Aorta (tissue), 5 donors: ENCODE results near the gene PCDH9. TPM values are rescaled to one million over a fixed set of nuclear protein-coding genes. Genes with fewer than 3 reads are reported as not detected.

Experiments
- ATAC-seq: fragments of 200-7000 bp; cut with Tn5 transposase; one replicate; pipeline ENCODE4 v1.9.1; 2022; ENCODE audit warnings: moderate library complexity; ENCODE audit not compliant: low FRiP score
- DNase-seq, 2 donors: peaks; one replicate each; pipeline ENCODE4 v3.0.0-alpha.2; 2020
- H3K27ac ChIP-seq, 2 donors: one replicate each; pipeline ENCODE4 v1.5.1; 2013; ENCODE audit warnings: low read length in 2 of 2, mild to moderate bottlenecking in 2 of 2, moderate library complexity in 2 of 2, control low read depth in 1 of 2, inconsistent platforms in 1 of 2, low read depth in 1 of 2
- H3K27me3 ChIP-seq, 2 donors: one replicate each; pipeline ENCODE4 v1.6.1; 2013; ENCODE audit warnings: control low read depth in 1 of 2, low read length in 1 of 2, mild to moderate bottlenecking in 1 of 2, moderate library complexity in 1 of 2; ENCODE audit not compliant: insufficient read depth in 2 of 2, control insufficient read depth in 1 of 2
- H3K36me3 ChIP-seq, 2 donors: one replicate each; pipeline ENCODE4 v1.6.1; 2013; ENCODE audit warnings: control low read depth in 1 of 2, low read length in 1 of 2, mild to moderate bottlenecking in 1 of 2; ENCODE audit not compliant: insufficient read depth in 2 of 2, control insufficient read depth in 1 of 2
- H3K4me1 ChIP-seq, 2 donors: one replicate each; pipeline ENCODE4 v1.6.1; 2013; ENCODE audit warnings: low read length in 2 of 2, control low read depth in 1 of 2, mild to moderate bottlenecking in 1 of 2, moderate library complexity in 1 of 2; ENCODE audit not compliant: insufficient read depth in 2 of 2, control insufficient read depth in 1 of 2
- H3K4me3 ChIP-seq, 2 donors: one replicate each; pipeline ENCODE4 v1.5.1; 2013; ENCODE audit warnings: low read length in 2 of 2, control low read depth in 1 of 2, mild to moderate bottlenecking in 1 of 2
- H3K9me3 ChIP-seq: one replicate; pipeline ENCODE4 v1.6.1; 2013; ENCODE audit warnings: mild to moderate bottlenecking, low read length; ENCODE audit not compliant: control insufficient read depth
- WGBS, 2 donors: extraction: QIAGEN DNeasy Blood & Tissue Kit; methylation state at CpG; one replicate each; pipeline ENCODE4 v1.1.7; 2013; 5-methylcytosine and 5-hydroxymethylcytosine counted together
- intact Hi-C, 2 donors: fragments of 100-400 bp; cut with DNase I; formaldehyde crosslinking; loops; one replicate each; pipeline versions ENCODE4 v1.14.2 to v1.15.0; 2022
- polyA plus RNA-seq, 2 donors: library from polyadenylated mRNA; stranded (reverse); fragments of 200-250 nt; gene quantifications; one replicate each; pipeline ENCODE4 v1.2.3, GENCODE V29; 2013
- total RNA-seq, 2 donors: library from RNA; stranded (reverse); fragmentation: NEBNext Ultra II Directional; extraction: Animal tissue kit (Norgen Biotek cat#: 25700); gene quantifications; one replicate each; pipeline ENCODE4 v1.2.1, GENCODE V29; 2021
- donor health status: healthy with polysubstance abuse.
- donor health status: Bipolar disorder and iron deficiency.
- donor health status: DM: no; HTN: no; CAD: no.
- donor health status: DM: no; HTN: no; CAD: no.
- donor health status: DM: yes; HTN: yes; CAD: no.

The PCDH9 gene
- total and polyA plus RNA-seq, 4 donors: 0.38 to 6.3 (median 4.2) TPM

GRCh38 chr13:67014399-67014798, 215.7 kb downstream of the PCDH9 start:
- Histone ChIP-seq H3K36me3 (no peaks in the 10 kb centered on the region), H3K27ac (no peak overlapping the region), H3K4me3 (no peak overlapping the region), H3K4me1 (no peaks in the 10 kb centered on the region), H3K9me3 (no peaks in the 10 kb centered on the region), H3K27me3 (no peaks in the 10 kb centered on the region)
- WGBS, 2 donors: 94% methylated on average over 1 of the region's 1 CpG
- DNase-seq: no peak
- intact Hi-C loops: no loop called here
- ATAC-seq: no peak

GRCh38 chr13:67013709-67014108, 216.4 kb downstream of the PCDH9 start:
- Histone ChIP-seq H3K36me3 (no peaks in the 10 kb centered on the region), H3K4me1 (no peaks in the 10 kb centered on the region), H3K27me3 (no peaks in the 10 kb centered on the region), H3K9me3 (no peaks in the 10 kb centered on the region), H3K4me3 (no peak overlapping the region), H3K27ac (no peak overlapping the region)
- intact Hi-C loops: no loop called here
- DNase-seq (no peak), ATAC-seq (no peak)
- WGBS, 2 donors: 83 to 84% methylated on average over 2 of the region's 2 CpGs

- H3K9me3 ChIP-seq: no peaks in the 10 kb centered on the region
- H3K4me3 ChIP-seq: no peak overlapping the region
- H3K4me1 ChIP-seq: no peaks in the 10 kb centered on the region
- intact Hi-C loops: no loop called here
- no peak for ATAC-seq
- H3K36me3 ChIP-seq: no peaks in the 10 kb centered on the region
- WGBS, 2 donors: 89 to 90% methylated on average over 1 of the region's 1 CpG
- H3K27me3 ChIP-seq: no peaks in the 10 kb centered on the region
- DNase-seq: no peak
- H3K27ac ChIP-seq: no peak overlapping the region
Measured at GRCh38 chr13:67008075-67008668, 222.0 kb downstream of the PCDH9 start.

DNA sequence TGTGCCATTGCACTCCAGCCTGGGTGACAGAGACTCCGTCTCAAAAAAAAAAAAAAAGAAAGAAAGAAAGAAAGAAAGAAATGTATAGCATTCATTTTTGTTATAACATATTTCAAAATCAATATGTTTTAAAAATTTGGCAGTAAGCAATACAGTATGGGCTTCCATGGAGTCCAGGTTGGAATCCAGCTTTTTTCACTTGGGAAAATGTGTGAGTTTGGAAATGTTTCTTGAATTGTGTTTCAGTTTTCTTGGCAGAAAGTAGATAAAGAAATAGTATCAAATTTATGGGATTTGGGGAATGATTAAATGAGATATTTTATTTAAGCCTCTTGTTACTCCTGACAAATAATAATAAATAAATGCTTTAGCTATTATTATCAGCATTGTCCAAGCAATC, 225.6 kb downstream of the PCDH9 start:
- Histone ChIP-seq H3K4me3 (no peak overlapping the region), H3K9me3 (no peaks in the 10 kb centered on the region), H3K36me3 (no peaks in the 10 kb centered on the region), H3K4me1 (no peaks in the 10 kb centered on the region), H3K27ac (no peak overlapping the region), H3K27me3 (no peaks in the 10 kb centered on the region)
- intact Hi-C loops: no loop called here
- DNase-seq (no peak), ATAC-seq (no peak)
- 89 to 90% methylated on average over 1 of the region's 1 CpG for WGBS, 2 donors

- Histone ChIP-seq H3K4me1 (no peaks in the 10 kb centered on the region), H3K4me3 (no peak overlapping the region), H3K27ac (no peak overlapping the region), H3K36me3 (no peaks in the 10 kb centered on the region), H3K27me3 (no peaks in the 10 kb centered on the region), H3K9me3 (no peaks in the 10 kb centered on the region)
- intact Hi-C loops: no loop called here
- no peak for ATAC-seq
- no peak for DNase-seq
- WGBS, 2 donors: 75 to 80% methylated on average over 7 of the region's 7 CpGs
Measured at GRCh38 chr13:67003743-67004142, 226.4 kb downstream of the PCDH9 start.

DNA sequence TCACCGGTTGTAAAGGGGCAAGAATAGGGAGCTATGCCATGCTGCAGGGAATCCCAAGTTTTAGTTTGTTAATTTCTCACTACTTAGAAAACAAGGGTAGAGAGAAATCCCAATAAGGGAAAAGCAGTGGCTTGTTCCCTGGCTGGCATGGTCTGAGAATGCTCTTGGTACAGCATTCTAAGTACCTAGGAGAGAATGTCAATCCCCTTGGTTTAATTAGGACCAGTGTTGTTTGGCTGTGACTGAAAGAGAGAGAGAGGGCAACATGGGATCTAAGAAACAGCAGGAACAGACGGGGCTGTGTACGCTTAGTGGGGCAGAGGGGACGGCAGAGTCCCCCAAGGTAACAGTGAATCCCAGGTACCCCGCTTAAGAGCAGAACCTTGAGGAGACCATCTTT, 228.8 kb downstream of the PCDH9 start:
- WGBS, 2 donors: 67 to 68% methylated on average over 5 of the region's 5 CpGs
- no peaks in the 10 kb centered on the region for H3K36me3 ChIP-seq
- H3K4me1 ChIP-seq: no peaks in the 10 kb centered on the region
- H3K27ac ChIP-seq: no peak overlapping the region
- no peak for ATAC-seq
- H3K4me3 ChIP-seq: no peak overlapping the region
- H3K27me3 ChIP-seq: no peaks in the 10 kb centered on the region
- intact Hi-C loops: no loop called here
- no peaks in the 10 kb centered on the region for H3K9me3 ChIP-seq
- no peak for DNase-seq

DNA sequence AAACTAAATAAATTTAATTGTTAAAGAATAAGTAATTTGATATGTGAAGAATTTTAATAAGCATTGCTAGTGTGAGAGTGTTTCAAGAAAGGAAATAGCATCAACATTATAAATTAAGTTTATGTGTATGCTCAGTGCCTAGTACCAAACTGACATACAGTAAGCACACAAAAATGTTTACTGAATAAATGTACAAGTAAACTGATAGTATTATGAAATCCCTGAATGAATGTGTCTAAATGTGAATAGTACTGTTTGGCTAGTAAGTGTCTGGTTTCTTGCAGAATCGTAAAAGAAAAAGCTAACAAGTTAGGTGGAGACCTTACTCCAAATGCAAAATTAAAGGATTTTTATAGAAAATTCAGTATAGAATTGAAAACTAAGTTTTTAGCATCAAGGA, 233.6 kb downstream of the PCDH9 start:
- no peak overlapping the region for H3K27ac ChIP-seq
- DNase-seq (no peak), ATAC-seq (no peak)
- H3K4me1 ChIP-seq: peaks cover 0 to 5% of the 10 kb centered on the region in 2 donors
- no peaks in the 10 kb centered on the region for H3K27me3 ChIP-seq
- WGBS, 2 donors: 98 to 99% methylated on average over 1 of the region's 1 CpG
- no peaks in the 10 kb centered on the region for H3K9me3 ChIP-seq
- H3K36me3 ChIP-seq: no peaks in the 10 kb centered on the region
- intact Hi-C loops: loop anchor here in 1 of 2 donors (5.0 kb wide), 1 partner anchor 304 kb away; no protein-coding TSS in a partner anchor
- no peak overlapping the region for H3K4me3 ChIP-seq

GRCh38 chr13:66995203-66995611, 234.9 kb downstream of the PCDH9 start:
- Histone ChIP-seq H3K36me3 (no peaks in the 10 kb centered on the region), H3K27me3 (no peaks in the 10 kb centered on the region), H3K4me3 (no peak overlapping the region), H3K9me3 (no peaks in the 10 kb centered on the region), H3K4me1 (peaks cover 0 to 5% of the 10 kb centered on the region in 2 donors), H3K27ac (no peak overlapping the region)
- intact Hi-C loops: loop anchor here in 1 of 2 donors (5.0 kb wide), 1 partner anchor 303 kb away; no protein-coding TSS in a partner anchor
- DNase-seq (no peak), ATAC-seq (no peak)
- 54 to 71% methylated on average over 5 of the region's 5 CpGs for WGBS, 2 donors

- DNase-seq: no peak
- WGBS, 2 donors: 25 to 32% methylated on average over 9 of the region's 9 CpGs
- Histone ChIP-seq H3K27me3 (no peaks in the 10 kb centered on the region), H3K4me3 (peak overlapping the region in 1 of 2 donors; percentile 41), H3K27ac (no peak overlapping the region), H3K36me3 (no peaks in the 10 kb centered on the region), H3K9me3 (no peaks in the 10 kb centered on the region), H3K4me1 (peaks cover 0 to 5% of the 10 kb centered on the region in 2 donors)
- intact Hi-C loops: loop anchor here in 1 of 2 donors (5.0 kb wide), 1 partner anchor 302 kb away; no protein-coding TSS in a partner anchor
- ATAC-seq: no peak
Measured at GRCh38 chr13:66994517-66995202, 235.5 kb downstream of the PCDH9 start.
